Endothelial cell (in vitro differentiated cells): ENCODE results near the gene OTOF. TPM values are rescaled to one million over a fixed set of nuclear protein-coding genes. Genes with fewer than 3 reads are reported as not detected.

Experiments used
- DNase-seq: peaks from one replicate; pipeline ENCODE4 v3.0.0; 2021; ENCODE audit warnings: low spot score
- H3K27ac Mint-ChIP-seq: one replicate; pipeline ENCODE4 v1.8.0; 2021; ENCODE audit warnings: mixed read lengths, inconsistent platforms; ENCODE audit not compliant: unreplicated experiment
- H3K27me3 Mint-ChIP-seq: one replicate; pipeline ENCODE4 v1.8.0; 2021; ENCODE audit warnings: mild to moderate bottlenecking, moderate library complexity, mixed read lengths, inconsistent platforms; ENCODE audit not compliant: unreplicated experiment
- H3K36me3 Mint-ChIP-seq: one replicate; pipeline ENCODE4 v1.8.0; 2021; ENCODE audit warnings: mild to moderate bottlenecking, low read depth, mixed read lengths, inconsistent platforms; ENCODE audit not compliant: unreplicated experiment
- H3K4me1 Mint-ChIP-seq: one replicate; pipeline ENCODE4 v1.8.0; 2021; ENCODE audit warnings: mild to moderate bottlenecking, mixed read lengths, inconsistent platforms; ENCODE audit not compliant: unreplicated experiment
- H3K4me3 Mint-ChIP-seq: one replicate; pipeline ENCODE4 v1.8.0; 2021; ENCODE audit warnings: mild to moderate bottlenecking, mixed read lengths, inconsistent platforms; ENCODE audit not compliant: unreplicated experiment
- H3K9me3 Mint-ChIP-seq: one replicate; pipeline ENCODE4 v1.8.0; 2021; ENCODE audit warnings: mixed read lengths, inconsistent platforms; ENCODE audit not compliant: unreplicated experiment
- CTCF ChIP-seq: fragments of 200-600 bp; sonication (generic); IDR thresholded peaks from one replicate; pipeline ENCODE4 v1.5.0; 2021; ENCODE audit warnings: antibody characterized with exemption; ENCODE audit not compliant: unreplicated experiment
- total RNA-seq: library from RNA; stranded (reverse); fragmentation: NEBNext Ultra II Directional; extraction: Animal tissue kit (Norgen Biotek cat#: 25700); gene quantifications from one replicate; pipeline ENCODE4 v1.2.1, GENCODE V29; 2021; ENCODE audit not compliant: unreplicated experiment

The OTOF gene
- total RNA-seq, 1 donor from 2014 or later, result 0.13 TPM

- no peak overlapping the region for H3K4me3 Mint-ChIP-seq
- no peaks in the 10 kb centered on the region for H3K9me3 Mint-ChIP-seq
- DNase-seq, result no peak
- no peak overlapping the region for H3K27ac Mint-ChIP-seq
- no peak for TF ChIP-seq CTCF
- H3K36me3 Mint-ChIP-seq, result no peaks in the 10 kb centered on the region
- peaks cover 5% of the 10 kb centered on the region for H3K27me3 Mint-ChIP-seq
- H3K4me1 Mint-ChIP-seq, result no peaks in the 10 kb centered on the region
Observed at GRCh38 chr2:26430826-26431225, 47.1 kb downstream of the OTOF start.

- no peak for TF ChIP-seq CTCF
- H3K27ac Mint-ChIP-seq, result no peak overlapping the region
- no peak for DNase-seq
- H3K4me3 Mint-ChIP-seq, result no peak overlapping the region
- no peaks in the 10 kb centered on the region for H3K36me3 Mint-ChIP-seq
- H3K4me1 Mint-ChIP-seq, result no peaks in the 10 kb centered on the region
- peaks cover 5% of the 10 kb centered on the region for H3K27me3 Mint-ChIP-seq
- H3K9me3 Mint-ChIP-seq, result no peaks in the 10 kb centered on the region
Observed at GRCh38 chr2:26429779-26430578, 47.9 kb downstream of the OTOF start.

GRCh38 chr2:26428846-26429245 lies 49.1 kb downstream of the OTOF start:
- no peaks in the 10 kb centered on the region for H3K36me3 Mint-ChIP-seq
- no peaks in the 10 kb centered on the region for H3K9me3 Mint-ChIP-seq
- no peak overlapping the region for H3K27ac Mint-ChIP-seq
- no peak for TF ChIP-seq CTCF
- peaks cover 3% of the 10 kb centered on the region for H3K4me1 Mint-ChIP-seq
- no peak overlapping the region for H3K4me3 Mint-ChIP-seq
- H3K27me3 Mint-ChIP-seq, result peaks cover 5% of the 10 kb centered on the region
- no peak for DNase-seq

- Mint-ChIP-seq H3K36me3 (peaks cover 5% of the 10 kb centered on the region), H3K27me3 (no peaks in the 10 kb centered on the region), H3K4me3 (no peak overlapping the region), H3K27ac (no peak overlapping the region), H3K4me1 (peaks cover 10% of the 10 kb centered on the region), H3K9me3 (no peaks in the 10 kb centered on the region)
- no peak for DNase-seq
- no peak for TF ChIP-seq CTCF
Observed at GRCh38 chr2:26424221-26424620, 53.7 kb downstream of the OTOF start.

- H3K4me3 Mint-ChIP-seq, result no peak overlapping the region
- H3K27ac Mint-ChIP-seq, result no peak overlapping the region
- peaks cover 10% of the 10 kb centered on the region for H3K4me1 Mint-ChIP-seq
- no peaks in the 10 kb centered on the region for H3K9me3 Mint-ChIP-seq
- no peak for TF ChIP-seq CTCF
- H3K36me3 Mint-ChIP-seq, result peaks cover 5% of the 10 kb centered on the region
- no peak for DNase-seq
- no peaks in the 10 kb centered on the region for H3K27me3 Mint-ChIP-seq
Observed at GRCh38 chr2:26423750-26424149, 54.2 kb downstream of the OTOF start.
